HEK293T (cell line): Measurements from ENCODE around the gene CTSK.

Source experiments
- ARNT ChIP-seq: fragments of 450-650 bp; IDR thresholded peaks from 2 replicates; pipeline ENCODE4 v1.6.1; 2017; ENCODE audit warnings: mild to moderate bottlenecking
- BHLHE40 ChIP-seq: fragments of 450-650 bp; IDR thresholded peaks from 2 replicates; pipeline ENCODE4 v1.6.1; 2016; ENCODE audit warnings: mild to moderate bottlenecking, moderate library complexity, borderline replicate concordance
- ELF4 ChIP-seq: fragments of 450-650 bp; IDR thresholded peaks from 2 replicates; pipeline ENCODE4 v1.6.1; 2017; ENCODE audit warnings: antibody characterized with exemption
- FOXA1 ChIP-seq: fragments of 450-650 bp; IDR thresholded peaks from 2 replicates; pipeline ENCODE4 v1.6.1; 2016; ENCODE audit warnings: mild to moderate bottlenecking
- FOXK2 ChIP-seq: fragments of 450-650 bp; IDR thresholded peaks from 2 replicates; pipeline ENCODE4 v1.6.1; 2016; ENCODE audit warnings: mild to moderate bottlenecking
- FOXM1 ChIP-seq: fragments of 450-650 bp; IDR thresholded peaks from 2 replicates; pipeline ENCODE4 v1.6.1; 2017; ENCODE audit warnings: mild to moderate bottlenecking, borderline replicate concordance
- L3MBTL2 ChIP-seq: fragments of 450-650 bp; conservative IDR thresholded peaks from 2 replicates; pipeline ENCODE4 v1.6.1; 2016; ENCODE audit warnings: mild to moderate bottlenecking
- LEF1 ChIP-seq: fragments of 450-650 bp; IDR thresholded peaks from 2 replicates; pipeline ENCODE4 v1.6.1; 2017; ENCODE audit warnings: mild to moderate bottlenecking, borderline replicate concordance
- PKNOX1 ChIP-seq: fragments of 450-650 bp; IDR thresholded peaks from 2 replicates; pipeline ENCODE4 v1.6.1; 2016
- SP1 ChIP-seq: fragments of 450-650 bp; IDR thresholded peaks from 2 replicates; pipeline ENCODE4 v1.6.1; 2017
- SUZ12 ChIP-seq: fragments of 450-650 bp; IDR thresholded peaks from 2 replicates; pipeline ENCODE4 v1.6.1; 2016; ENCODE audit warnings: mild to moderate bottlenecking
- TARDBP ChIP-seq: fragments of 450-650 bp; IDR thresholded peaks from 2 replicates; pipeline ENCODE4 v1.6.1; 2016
- ZNF384 ChIP-seq: fragments of 450-650 bp; IDR thresholded peaks from 2 replicates; pipeline ENCODE4 v1.6.1; 2016

DNA sequence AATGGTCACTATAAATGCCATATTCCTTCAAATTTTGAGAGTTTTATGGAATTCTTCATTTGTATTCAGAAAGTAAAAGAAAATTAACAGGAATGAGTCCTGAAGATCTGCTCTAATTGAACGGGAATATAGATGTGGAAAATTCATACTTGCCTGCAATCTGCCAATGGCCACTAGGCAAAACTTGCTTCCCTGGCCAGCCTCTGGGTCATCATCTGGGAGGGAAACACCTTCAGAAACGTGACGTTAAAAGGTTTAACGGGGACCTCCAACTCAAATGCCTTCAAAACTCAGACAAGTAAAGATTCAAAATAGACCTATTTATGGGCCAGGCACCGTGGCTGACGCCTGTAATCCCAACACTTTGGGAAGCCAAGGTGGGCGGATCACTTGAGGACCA lies 21.7 kb upstream of the CTSK start:
- no peak for TF ChIP-seq ELF4
- no peak for TF ChIP-seq L3MBTL2
- no peak for TF ChIP-seq SP1
- no peak for TF ChIP-seq FOXA1
- TF ChIP-seq BHLHE40: no peak
- TF ChIP-seq SUZ12: no peak
- TF ChIP-seq LEF1: no peak
- no peak for TF ChIP-seq PKNOX1
- TF ChIP-seq FOXM1: no peak
- no peak for TF ChIP-seq FOXK2
- no peak for TF ChIP-seq ZNF384
- no peak for TF ChIP-seq ARNT
- no peak for TF ChIP-seq TARDBP
